Tibial nerve (tissue), 4 donors: Measurements from ENCODE around the gene GCNT2. TPM values are rescaled to one million over a fixed set of nuclear protein-coding genes. Genes with fewer than 3 reads are reported as not detected.
A peak's percentile ranks its signal among the peaks of the same experiment; 100 is the strongest.
"Not testable (repeated sequence)": the region's sequence is repeated elsewhere in the genome, so short reads cannot be mapped to it uniquely, and the experiment has no call there.

Source experiments
- DNase-seq, 2 donors: peaks; one replicate each; pipeline ENCODE4 v3.0.0-alpha.2; 2019; ENCODE audit warnings: low spot score in 2 of 2
- H3K27ac ChIP-seq, 4 donors: fragments of 200-600 bp; sonication (generic) in 3 of 4; one replicate each; pipeline ENCODE4 v1.5.1; 2017 to 2019; ENCODE audit warnings: mild to moderate bottlenecking in 1 of 4
- H3K27me3 ChIP-seq, 2 donors: fragments of 200-600 bp; sonication (generic) in 1 of 2; one replicate each; pipeline versions ENCODE4 v1.5.1 to v1.6.0; 2017 to 2019
- H3K36me3 ChIP-seq, 3 donors: fragments of 200-600 bp; sonication (generic); one replicate each; pipeline ENCODE4 v1.5.1; 2018 to 2019
- H3K4me1 ChIP-seq, 4 donors: fragments of 200-600 bp; sonication (generic) in 3 of 4; one replicate each; pipeline ENCODE4 v1.5.1; 2017 to 2019
- H3K4me3 ChIP-seq, 4 donors: fragments of 200-600 bp; sonication (generic) in 3 of 4; one replicate each; pipeline ENCODE4 v1.5.1; 2017 to 2019; ENCODE audit warnings: mild to moderate bottlenecking in 1 of 4, moderate library complexity in 1 of 4
- H3K9me3 ChIP-seq, 4 donors: fragments of 200-600 bp; sonication (generic) in 3 of 4; one replicate each; pipeline ENCODE4 v1.5.1; 2017 to 2019
- CTCF ChIP-seq, 5 experiments: fragments of 200-600 bp in 3 of 5; fragments of 450-650 bp in 2 of 5; sonication (generic) in 3 of 5; IDR thresholded peaks; one replicate each; pipeline ENCODE4 v1.5.1; 2016 to 2019; ENCODE audit warnings: antibody characterized with exemption in 5 of 5, mild to moderate bottlenecking in 3 of 5, moderate library complexity in 2 of 5
- EP300 ChIP-seq, 2 donors: sonication (generic); formaldehyde crosslinking; IDR thresholded peaks; one replicate each; pipeline ENCODE4 v1.6.1; 2017; ENCODE audit warnings: antibody characterized with exemption in 2 of 2, mild to moderate bottlenecking in 1 of 2
- POLR2A ChIP-seq, 2 donors: fragments of 450-650 bp; IDR thresholded peaks; one replicate each; pipeline ENCODE4 v1.6.1; 2017; ENCODE audit warnings: antibody characterized with exemption in 2 of 2, mild to moderate bottlenecking in 2 of 2, moderate library complexity in 2 of 2
- WGBS, 2 donors: methylation state at CpG; one replicate each; pipeline ENCODE4 v1.1.5; 2018; 5-methylcytosine and 5-hydroxymethylcytosine counted together
- total RNA-seq, 4 donors: library from RNA; depleted of rRNA; stranded (reverse); fragments of >200 nt; gene quantifications; one replicate each; pipeline ENCODE4 v1.1.0, GENCODE V29; 2016

Gene GCNT2
- total RNA-seq, 4 donors from 2014 or later = 0.78 to 3.5 (median 2.5) TPM

- H3K27me3 ChIP-seq = no peaks in the 10 kb centered on the region
- H3K27ac ChIP-seq = no peak overlapping the region
- H3K9me3 ChIP-seq = no peaks in the 10 kb centered on the region
- 80 to 84% methylated on average over 21 of the region's 21 CpGs for WGBS, 2 donors
- no peaks in the 10 kb centered on the region for H3K36me3 ChIP-seq
- H3K4me3 ChIP-seq = no peak overlapping the region
- H3K4me1 ChIP-seq = no peaks in the 10 kb centered on the region
- TF ChIP-seq EP300 (IDR thresholded peaks at IDR 0.05) = no peak
- TF ChIP-seq CTCF (IDR thresholded peaks at IDR 0.05) = no peak
- TF ChIP-seq POLR2A (IDR thresholded peaks at IDR 0.05) = no peak
- DNase-seq = no peak
Observed at GRCh38 chr6:10522929-10523573, 1.9 kb downstream of the GCNT2 start.

GRCh38 chr6:10526156-10526555 lies 5.0 kb downstream of the GCNT2 start:
- TF ChIP-seq POLR2A (IDR thresholded peaks at IDR 0.05) = no peak
- no peak for TF ChIP-seq EP300 (IDR thresholded peaks at IDR 0.05)
- no peak for TF ChIP-seq CTCF (IDR thresholded peaks at IDR 0.05)
- Histone ChIP-seq H3K27ac (no peak overlapping the region), H3K9me3 (no peaks in the 10 kb centered on the region), H3K4me1 (no peaks in the 10 kb centered on the region), H3K4me3 (no peak overlapping the region), H3K36me3 (no peaks in the 10 kb centered on the region), H3K27me3 (no peaks in the 10 kb centered on the region)
- no peak for DNase-seq
- WGBS, 2 donors = 74 to 80% methylated on average over 6 of the region's 6 CpGs

- H3K9me3 ChIP-seq = no peaks in the 10 kb centered on the region
- no peaks in the 10 kb centered on the region for H3K27me3 ChIP-seq
- no peak for DNase-seq
- no peaks in the 10 kb centered on the region for H3K36me3 ChIP-seq
- H3K4me1 ChIP-seq = no peaks in the 10 kb centered on the region
- H3K4me3 ChIP-seq = peak overlapping the region; percentile 3 to 39 (median 32)
- H3K27ac ChIP-seq = peak overlapping the region in 3 of 4 donors; percentile 5 to 20 (median 16)
- no peak for TF ChIP-seq POLR2A (IDR thresholded peaks at IDR 0.05)
- 44 to 45% methylated on average over 11 of the region's 11 CpGs for WGBS, 2 donors
Observed at GRCh38 chr6:10528158-10528981, 7.2 kb downstream of the GCNT2 start.

GRCh38 chr6:10529231-10529801 lies 8.2 kb downstream of the GCNT2 start:
- TF ChIP-seq POLR2A (IDR thresholded peaks at IDR 0.05) (no peak), CTCF (IDR thresholded peaks at IDR 0.05) (no peak), EP300 (IDR thresholded peaks at IDR 0.05) (no peak)
- Histone ChIP-seq H3K36me3 (no peaks in the 10 kb centered on the region), H3K27ac (peak overlapping the region in 3 of 4 donors; percentile 5 to 20 (median 16)), H3K27me3 (no peaks in the 10 kb centered on the region), H3K4me3 (peak overlapping the region; percentile 3 to 39 (median 27)), H3K4me1 (no peaks in the 10 kb centered on the region), H3K9me3 (no peaks in the 10 kb centered on the region)
- no peak for DNase-seq
- 44 to 54% methylated on average over 16 of the region's 16 CpGs for WGBS, 2 donors

GRCh38 chr6:10529828-10530374 lies 8.8 kb downstream of the GCNT2 start:
- H3K4me3 ChIP-seq = peak overlapping the region in 2 of 4 donors; percentile 38 to 39
- H3K27ac ChIP-seq, H3K9me3 ChIP-seq, H3K4me1 ChIP-seq, H3K36me3 ChIP-seq, DNase-seq, H3K27me3 ChIP-seq: not testable (repeated sequence)
- 71 to 79% methylated on average over 13 of the region's 13 CpGs for WGBS, 2 donors

- H3K9me3 ChIP-seq = no peaks in the 10 kb centered on the region
- no peaks in the 10 kb centered on the region for H3K4me1 ChIP-seq
- WGBS, 2 donors = 54 to 68% methylated on average over 1 of the region's 1 CpG
- no peaks in the 10 kb centered on the region for H3K27me3 ChIP-seq
- H3K36me3 ChIP-seq = no peaks in the 10 kb centered on the region
- no peak overlapping the region for H3K4me3 ChIP-seq
- DNase-seq = no peak
- H3K27ac ChIP-seq = no peak overlapping the region
- no peak for TF ChIP-seq CTCF (IDR thresholded peaks at IDR 0.05)
- no peak for TF ChIP-seq POLR2A (IDR thresholded peaks at IDR 0.05)
- TF ChIP-seq EP300 (IDR thresholded peaks at IDR 0.05) = no peak
Observed at GRCh38 chr6:10531503-10531902, 10.4 kb downstream of the GCNT2 start.
